Neural cell (in vitro differentiated cells): ENCODE measurements around the gene RSBN1. TPM values are rescaled to one million over a fixed set of nuclear protein-coding genes. Genes with fewer than 3 reads are reported as not detected.

Experiments used
- H2AFZ ChIP-seq: fragments of 200-600, 300-800 bp; sonication (generic), shearing (Covaris generic); 2 replicates; pipeline ENCODE4 v1.6.0; 2014; ENCODE audit warnings: low read depth, mild to moderate bottlenecking, antibody characterized with exemption, low read length, moderate library complexity
- H3F3A ChIP-seq: fragments of 200-600 bp; shearing (Covaris generic); 2 replicates; pipeline ENCODE4 v1.6.1; 2016; ENCODE audit warnings: mild to moderate bottlenecking, moderate library complexity, mixed read lengths, antibody characterized with exemption, low read length; ENCODE audit not compliant: insufficient read depth, poor library complexity, severe bottlenecking
- H3K27ac ChIP-seq: fragments of 200-600, 300-800 bp; sonication (generic), shearing (Covaris generic); 2 replicates; pipeline ENCODE4 v1.5.1; 2014; ENCODE audit warnings: mild to moderate bottlenecking, low read length, moderate library complexity
- H3K27me3 ChIP-seq: fragments of 300-800, 200-600 bp; sonication (generic), shearing (Covaris generic); 2 replicates; pipeline ENCODE4 v1.6.0; 2014; ENCODE audit warnings: mild to moderate bottlenecking, low read depth, low read length, moderate library complexity; ENCODE audit not compliant: insufficient read depth
- H3K36me3 ChIP-seq: fragments of 300-800, 200-600 bp; sonication (generic), shearing (Covaris generic); 2 replicates; pipeline ENCODE4 v1.5.1; 2014; ENCODE audit warnings: mild to moderate bottlenecking, antibody characterized with exemption, low read length, moderate library complexity; ENCODE audit not compliant: insufficient read depth
- H3K4me2 ChIP-seq: fragments of 300-800, 200-600 bp; sonication (generic), shearing (Covaris generic); 2 replicates; pipeline ENCODE4 v1.6.0; 2014; ENCODE audit warnings: mild to moderate bottlenecking, low read length
- H3K4me3 ChIP-seq: fragments of 300-800, 200-600 bp; sonication (generic), shearing (Covaris generic); 2 replicates; pipeline ENCODE4 v1.5.1; 2014; ENCODE audit warnings: mild to moderate bottlenecking, low read length, moderate library complexity
- H3K79me2 ChIP-seq: fragments of 200-600 bp; shearing (Covaris generic); replicated peaks from 2 replicates; pipeline ENCODE4 v1.6.0; 2014; ENCODE audit warnings: mild to moderate bottlenecking, low read length, moderate library complexity; ENCODE audit not compliant: insufficient read depth
- H3K9ac ChIP-seq: fragments of 300-800, 200-600 bp; sonication (generic), shearing (Covaris generic); 2 replicates; pipeline ENCODE4 v1.6.1; 2016; ENCODE audit warnings: mild to moderate bottlenecking, low read length, mixed read lengths
- H3K9me2 ChIP-seq: fragments of 200-600 bp; shearing (Covaris generic); 2 replicates; pipeline ENCODE4 v1.6.1; 2016; ENCODE audit warnings: mild to moderate bottlenecking, low read length, mixed read lengths; ENCODE audit not compliant: insufficient read depth
- H3K9me3 ChIP-seq: fragments of 200-600, 300-800 bp; sonication (generic), shearing (Covaris generic); 2 replicates; pipeline ENCODE4 v1.6.1; 2016; ENCODE audit warnings: mild to moderate bottlenecking, mixed run types, low read length, moderate library complexity, mixed read lengths
- H4K20me1 ChIP-seq: fragments of 200-600 bp; shearing (Covaris generic); 2 replicates; pipeline ENCODE4 v1.6.1; 2016; ENCODE audit warnings: mild to moderate bottlenecking, mixed run types; ENCODE audit not compliant: insufficient read depth
- CTCF ChIP-seq: fragments of 450-650 bp; IDR thresholded peaks from 2 replicates; pipeline ENCODE4 v1.5.1; 2014; ENCODE audit warnings: antibody characterized with exemption, mild to moderate bottlenecking, moderate library complexity; ENCODE audit not compliant: poor library complexity, severe bottlenecking
- EP300 ChIP-seq: fragments of 450-650 bp; conservative IDR thresholded peaks from 2 replicates; pipeline ENCODE4 v1.6.1; 2014; ENCODE audit warnings: antibody characterized with exemption, mild to moderate bottlenecking, moderate library complexity; ENCODE audit not compliant: poor library complexity, severe bottlenecking
- EZH2 ChIP-seq: fragments of 200-600, 300-800 bp; shearing (Covaris generic), sonication (generic); IDR thresholded peaks from 2 replicates; pipeline ENCODE4 v1.6.1; 2014; ENCODE audit warnings: antibody characterized with exemption, low read length, borderline replicate concordance, mild to moderate bottlenecking; ENCODE audit not compliant: insufficient read depth, poor library complexity, severe bottlenecking
- MXI1 ChIP-seq: fragments of 450-650 bp; conservative IDR thresholded peaks from 2 replicates; pipeline ENCODE4 v1.6.1; 2014; ENCODE audit warnings: antibody characterized with exemption, mild to moderate bottlenecking; ENCODE audit not compliant: poor library complexity, severe bottlenecking
- POLR2AphosphoS5 ChIP-seq: IDR thresholded peaks from 2 replicates; pipeline ENCODE4 v1.6.1; 2012
- RAD21 ChIP-seq: fragments of 450-650 bp; conservative IDR thresholded peaks from 2 replicates; pipeline ENCODE4 v1.6.1; 2014; ENCODE audit warnings: antibody characterized with exemption, mild to moderate bottlenecking, moderate library complexity
- REST ChIP-seq: IDR thresholded peaks from 2 replicates; pipeline ENCODE4 v1.6.1; 2012; ENCODE audit warnings: borderline replicate concordance
- SMC3 ChIP-seq: fragments of 450-650 bp; conservative IDR thresholded peaks from 2 replicates; pipeline ENCODE4 v1.6.1; 2014; ENCODE audit warnings: antibody characterized with exemption, mild to moderate bottlenecking, moderate library complexity; ENCODE audit not compliant: poor library complexity
- TAF1 ChIP-seq: IDR thresholded peaks from 2 replicates; pipeline ENCODE4 v1.6.1; 2012; ENCODE audit warnings: low read depth
- polyA plus RNA-seq: library from polyadenylated mRNA; depleted of rRNA; stranded (reverse); fragments of >200 nt; gene quantifications from 2 replicates; pipeline ENCODE4 v1.2.3, GENCODE V29; 2014

RSBN1 gene
- polyA plus RNA-seq, 1 donor from 2014 or later = 33.7 TPM

- Histone ChIP-seq H3K36me3 (no peaks in the 10 kb centered on the region), H3K9me3 (no peaks in the 10 kb centered on the region), H3K27ac (peak overlapping the region; percentile 83), H3K4me2 (peak overlapping the region; percentile 84), H3K79me2 (peaks cover 34% of the 10 kb centered on the region), H3K4me3 (peak overlapping the region; percentile 75), H3K27me3 (no peaks in the 10 kb centered on the region), H4K20me1 (no peaks in the 10 kb centered on the region), H3F3A (peaks cover 5% of the 10 kb centered on the region), H2AFZ (peak overlapping the region; percentile 71), H3K9me2 (no peaks in the 10 kb centered on the region), H3K9ac (peak overlapping the region; percentile 81)
- TF ChIP-seq TAF1 (no peak), EZH2 (no peak), MXI1 (no peak), EP300 (no peak), SMC3 (no peak), CTCF (no peak), RAD21 (no peak), REST (no peak), POLR2AphosphoS5 (no peak)
Observed at GRCh38 chr1:113760102-113761080, 51.9 kb downstream of the RSBN1 start.

GRCh38 chr1:113759333-113760101, 52.8 kb downstream of the RSBN1 start, which contains the start of gene PHTF1:
Gene PHTF1, minus strand, starts transcription at chr1:113759486. Its CDS starts 783 bp downstream, at chr1:113758703.
- TF ChIP-seq SMC3 (peak; percentile 6), CTCF (no peak), POLR2AphosphoS5 (peak; percentile 52)
- no peaks in the 10 kb centered on the region for H3K27me3 ChIP-seq
- H3K9me3 ChIP-seq = no peaks in the 10 kb centered on the region
- peak within 1 kb of the TSS; percentile 75 for H3K4me3 ChIP-seq
- H3F3A ChIP-seq = peaks cover 5% of the 10 kb centered on the region
- H3K27ac ChIP-seq = peak within 1 kb of the TSS; percentile 83
- peak within 1 kb of the TSS; percentile 84 for H3K4me2 ChIP-seq
- H3K79me2 ChIP-seq = peaks cover 41% of the 10 kb centered on the region
- H2AFZ ChIP-seq = peak within 1 kb of the TSS; percentile 71
- no peaks in the 10 kb centered on the region for H4K20me1 ChIP-seq
- peak within 1 kb of the TSS; percentile 81 for H3K9ac ChIP-seq
- H3K36me3 ChIP-seq = no peaks in the 10 kb centered on the region
- no peaks in the 10 kb centered on the region for H3K9me2 ChIP-seq
